GM12872 (cell line): Measurements from ENCODE around the gene PTPRN2.

Experiments
- TF ChIP-seq, protein P1 (sequence below): IDR thresholded peaks from 3 replicates; pipeline ENCODE4 v1.5.1; 2011; ENCODE audit warnings: low read depth, mild to moderate bottlenecking, low read length, moderate library complexity; ENCODE audit not compliant: insufficient read depth

Gene PTPRN2

DNA sequence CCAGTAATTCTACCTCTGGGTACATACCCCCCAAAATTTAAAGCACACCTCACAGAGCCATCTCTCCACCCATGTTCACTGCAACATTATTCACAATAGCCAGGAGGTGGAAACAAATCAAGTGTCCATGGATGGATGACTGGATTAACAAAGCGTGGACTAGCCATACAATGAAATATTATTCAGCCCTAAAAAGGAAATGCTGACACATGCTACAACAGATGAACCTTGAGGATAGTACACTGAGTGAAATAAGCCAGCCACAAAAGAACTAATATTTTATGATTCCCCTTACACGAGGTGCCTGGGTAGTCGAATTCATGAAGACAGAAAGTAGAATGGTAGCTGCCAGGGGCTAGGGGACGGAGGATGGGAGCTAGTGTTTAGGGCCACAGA lies 31.1 kb upstream of the PTPRN2 start:
- TF ChIP-seq, protein P1, sequence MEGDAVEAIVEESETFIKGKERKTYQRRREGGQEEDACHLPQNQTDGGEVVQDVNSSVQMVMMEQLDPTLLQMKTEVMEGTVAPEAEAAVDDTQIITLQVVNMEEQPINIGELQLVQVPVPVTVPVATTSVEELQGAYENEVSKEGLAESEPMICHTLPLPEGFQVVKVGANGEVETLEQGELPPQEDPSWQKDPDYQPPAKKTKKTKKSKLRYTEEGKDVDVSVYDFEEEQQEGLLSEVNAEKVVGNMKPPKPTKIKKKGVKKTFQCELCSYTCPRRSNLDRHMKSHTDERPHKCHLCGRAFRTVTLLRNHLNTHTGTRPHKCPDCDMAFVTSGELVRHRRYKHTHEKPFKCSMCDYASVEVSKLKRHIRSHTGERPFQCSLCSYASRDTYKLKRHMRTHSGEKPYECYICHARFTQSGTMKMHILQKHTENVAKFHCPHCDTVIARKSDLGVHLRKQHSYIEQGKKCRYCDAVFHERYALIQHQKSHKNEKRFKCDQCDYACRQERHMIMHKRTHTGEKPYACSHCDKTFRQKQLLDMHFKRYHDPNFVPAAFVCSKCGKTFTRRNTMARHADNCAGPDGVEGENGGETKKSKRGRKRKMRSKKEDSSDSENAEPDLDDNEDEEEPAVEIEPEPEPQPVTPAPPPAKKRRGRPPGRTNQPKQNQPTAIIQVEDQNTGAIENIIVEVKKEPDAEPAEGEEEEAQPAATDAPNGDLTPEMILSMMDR: no peak

DNA sequence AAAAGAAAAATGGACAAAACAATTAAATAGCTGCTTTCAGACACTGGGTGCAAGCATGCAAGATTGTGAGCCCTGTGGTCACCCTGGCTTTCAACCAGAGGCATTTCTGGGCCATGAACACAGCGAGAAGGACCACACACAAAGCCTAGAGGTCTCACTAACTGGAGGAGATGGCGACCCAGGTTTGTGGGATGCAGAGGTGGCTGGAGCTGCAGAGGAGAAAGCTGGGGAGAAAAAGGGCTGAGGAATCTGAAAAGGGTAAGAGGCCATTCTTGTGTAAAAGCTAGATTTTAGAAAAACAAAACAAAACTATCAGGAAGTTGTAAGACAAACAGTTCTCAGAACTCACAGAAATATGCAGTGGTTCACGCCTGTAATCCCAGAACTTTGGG lies 30.1 kb upstream of the PTPRN2 start:
- TF ChIP-seq, protein P1: no peak

GRCh38 chr7:158616050-158616449 lies 28.4 kb upstream of the PTPRN2 start:
- TF ChIP-seq, protein P1: no peak

DNA sequence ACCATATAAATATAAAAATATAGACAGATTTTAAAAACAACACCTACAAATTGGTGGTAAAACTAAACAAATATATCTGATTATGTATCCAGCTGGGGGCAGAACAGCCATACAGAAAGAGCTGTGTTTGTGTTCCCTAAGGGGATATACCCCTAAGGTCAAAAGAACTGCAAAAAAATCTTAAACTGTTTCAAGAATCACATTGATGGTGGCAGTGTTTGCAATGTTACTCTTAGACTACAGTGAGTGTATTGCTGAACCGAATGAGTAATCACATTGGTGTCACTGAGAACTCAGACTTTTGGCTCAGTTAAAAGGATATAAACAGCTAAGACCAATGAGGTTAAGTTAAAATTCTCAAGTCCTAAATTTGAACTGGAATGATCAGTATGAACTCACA lies 27.1 kb upstream of the PTPRN2 start:
- TF ChIP-seq, protein P1: no peak

GRCh38 chr7:158613481-158613880 lies 25.9 kb upstream of the PTPRN2 start:
- TF ChIP-seq, protein P1: no peak

- TF ChIP-seq, protein P1: no peak
These were observed 24.9 kb upstream of the PTPRN2 start for GRCh38 chr7:158612546-158612945.

- TF ChIP-seq, protein P1: no peak
These were observed 23.9 kb upstream of the PTPRN2 start for GRCh38 chr7:158611541-158611940.

- TF ChIP-seq, protein P1: no peak
These were observed 21.8 kb upstream of the PTPRN2 start for GRCh38 chr7:158609313-158609974.
